GM21786 (cell line): ENCODE results near the gene IRF1.
"Not testable (repeated sequence)": the region's sequence is repeated elsewhere in the genome, so short reads cannot be mapped to it uniquely, and the experiment has no call there.

Experiments used
- ATAC-seq: cut with Tn5 transposase; IDR thresholded peaks from one replicate; pipeline ENCODE4 v1.9.1; 2021; ENCODE audit not compliant: unreplicated experiment

IRF1 gene

GRCh38 chr5:132490484-132491367 lies at the start of gene IRF1:
Gene IRF1, minus strand, starts transcription at chr5:132490773. Its CDS starts 1,295 bp downstream, at chr5:132489478.
- ATAC-seq: peak; percentile 76

- ATAC-seq: no peak
These were observed 49.6 kb upstream of the IRF1 start for GRCh38 chr5:132540149-132540548.

GRCh38 chr5:132539716-132540115 lies 49.1 kb upstream of the IRF1 start:
- ATAC-seq: no peak

- ATAC-seq: no peak
These were observed 40.4 kb upstream of the IRF1 start for GRCh38 chr5:132530946-132531345.

- ATAC-seq: no peak
These were observed 38.5 kb upstream of the IRF1 start for GRCh38 chr5:132528866-132529634.

- no peak for ATAC-seq
These were observed 37.4 kb upstream of the IRF1 start for GRCh38 chr5:132528021-132528420.

GRCh38 chr5:132526974-132527564 lies 36.5 kb upstream of the IRF1 start:
- ATAC-seq: no peak

- peak; percentile 41 for ATAC-seq
These were observed 35.9 kb upstream of the IRF1 start for GRCh38 chr5:132526290-132526973.

- peak; percentile 70 for ATAC-seq
These were observed 34.7 kb upstream of the IRF1 start for GRCh38 chr5:132525299-132525724.

- not testable (repeated sequence) for ATAC-seq
These were observed 34.3 kb upstream of the IRF1 start for GRCh38 chr5:132524877-132525276.

GRCh38 chr5:132522067-132522466 lies 31.5 kb upstream of the IRF1 start:
- not testable (repeated sequence) for ATAC-seq

- ATAC-seq: not testable (repeated sequence)
These were observed 23.2 kb upstream of the IRF1 start for GRCh38 chr5:132513618-132514336.

- no peak for ATAC-seq
These were observed 19.5 kb upstream of the IRF1 start for GRCh38 chr5:132510076-132510475.

- peak; percentile 51 for ATAC-seq
These were observed 15.6 kb upstream of the IRF1 start for GRCh38 chr5:132506094-132506692.

GRCh38 chr5:132505641-132506040 lies 15.1 kb upstream of the IRF1 start:
- no peak for ATAC-seq

GRCh38 chr5:132504746-132505145 lies 14.2 kb upstream of the IRF1 start:
- ATAC-seq: no peak

GRCh38 chr5:132503244-132503643 lies 12.7 kb upstream of the IRF1 start:
- ATAC-seq: no peak

- no peak for ATAC-seq
These were observed 11.7 kb upstream of the IRF1 start for GRCh38 chr5:132501961-132502931.

- no peak for ATAC-seq
These were observed 11.0 kb upstream of the IRF1 start for GRCh38 chr5:132501629-132501956.
